HPDE6-E6E7 (cell line): ENCODE data around the gene INTS1.

Source experiments
- DNase-seq: peaks from one replicate; pipeline ENCODE4 v3.0.0; 2011; ENCODE audit warnings: missing footprints; ENCODE audit errors: extremely low spot score

The INTS1 gene

GRCh38 chr7:1503816-1504775 is at the start of gene INTS1:
TSS of gene INTS1 (minus strand) at chr7:1504389. CDS start at chr7:1503960, 429 bp downstream.
- peak; percentile 93 for DNase-seq

- DNase-seq = no peak
Measured at GRCh38 chr7:1553512-1554210, 49.5 kb upstream of the INTS1 start.

- DNase-seq = no peak
Measured at GRCh38 chr7:1552200-1552599, 48.0 kb upstream of the INTS1 start.

GRCh38 chr7:1550846-1551155 is 46.6 kb upstream of the INTS1 start:
- no peak for DNase-seq

GRCh38 chr7:1550005-1550845 is 46.0 kb upstream of the INTS1 start:
- DNase-seq = no peak

GRCh38 chr7:1549357-1550004 is 45.3 kb upstream of the INTS1 start:
- DNase-seq = no peak

- no peak for DNase-seq
Measured at GRCh38 chr7:1548944-1549343, 44.8 kb upstream of the INTS1 start.

GRCh38 chr7:1548438-1548831 is 44.2 kb upstream of the INTS1 start:
- DNase-seq = no peak

- no peak for DNase-seq
Measured at GRCh38 chr7:1547777-1548437, 43.7 kb upstream of the INTS1 start.

- no peak for DNase-seq
Measured at GRCh38 chr7:1546909-1547776, 43.0 kb upstream of the INTS1 start.

- no peak for DNase-seq
Measured at GRCh38 chr7:1546274-1546908, 42.2 kb upstream of the INTS1 start.

GRCh38 chr7:1545417-1546246 is 41.4 kb upstream of the INTS1 start:
- DNase-seq = no peak

GRCh38 chr7:1544896-1545416 is 40.8 kb upstream of the INTS1 start:
- no peak for DNase-seq

- no peak for DNase-seq
Measured at GRCh38 chr7:1544178-1544895, 40.1 kb upstream of the INTS1 start.

- no peak for DNase-seq
Measured at GRCh38 chr7:1543826-1544177, 39.6 kb upstream of the INTS1 start.

GRCh38 chr7:1542841-1543747 is 38.9 kb upstream of the INTS1 start:
- no peak for DNase-seq

GRCh38 chr7:1542329-1542728 is 38.1 kb upstream of the INTS1 start:
- DNase-seq = no peak
